Astrocyte (in vitro differentiated cells and primary cell): ENCODE results near the gene ZMYND8.

Experiments used
- CTCF ChIP-seq: IDR thresholded peaks from 2 replicates; pipeline ENCODE4 v1.5.1; 2011; ENCODE audit warnings: low read depth, mild to moderate bottlenecking, inconsistent platforms, low read length, moderate library complexity; ENCODE audit not compliant: insufficient read depth
- EZH2 ChIP-seq: IDR thresholded peaks from 2 replicates; pipeline ENCODE4 v1.6.1; 2012; ENCODE audit warnings: mild to moderate bottlenecking, low read length, inconsistent platforms; ENCODE audit not compliant: insufficient read depth

GRCh38 chr20:47198996-47199552 lies 157.4 kb downstream of the ZMYND8 start:
- TF ChIP-seq CTCF = no peak
- TF ChIP-seq EZH2 = no peak
